Thyroid gland (tissue), 4 donors: ENCODE measurements around the gene CDH1.

Source experiments
- CTCF ChIP-seq, 6 experiments: fragments of 200-600 bp in 3 of 6; fragments of 450-650 bp in 3 of 6; sonication (generic) in 3 of 6; IDR thresholded peaks; one replicate each; pipeline ENCODE4 v1.5.1; 2016 to 2019; ENCODE audit warnings: antibody characterized with exemption in 6 of 6, mild to moderate bottlenecking in 2 of 6, inconsistent platforms in 1 of 6, moderate library complexity in 1 of 6
- POLR2A ChIP-seq, 2 donors: fragments of 450-650 bp; IDR thresholded peaks; one replicate each; pipeline ENCODE4 v1.6.1; 2017; ENCODE audit warnings: antibody characterized with exemption in 2 of 2, mild to moderate bottlenecking in 2 of 2, moderate library complexity in 1 of 2

DNA sequence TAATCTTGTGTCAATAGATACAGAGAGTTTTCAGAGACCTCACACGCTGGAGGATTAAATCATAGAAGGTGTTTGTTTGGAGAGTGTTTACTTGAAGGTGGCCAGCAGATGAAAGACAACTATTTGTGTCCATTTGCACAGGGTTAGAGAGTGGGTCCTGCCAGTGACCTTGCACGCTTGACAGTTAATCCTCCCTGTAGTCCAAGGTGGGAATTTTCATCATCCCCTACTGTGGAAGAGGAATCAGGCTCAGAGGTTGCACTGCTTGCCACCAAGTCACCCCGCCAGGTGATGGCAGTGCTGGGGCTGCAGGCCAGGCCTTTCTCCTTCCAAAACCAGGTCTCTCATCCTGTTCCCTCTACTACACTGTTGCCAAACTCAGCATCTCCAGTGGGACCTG, 12.3 kb downstream of the CDH1 start:
- TF ChIP-seq CTCF (IDR thresholded peaks at IDR 0.05) (no peak), POLR2A (IDR thresholded peaks at IDR 0.05) (no peak)
